HepG2 (cell line): ENCODE results near the gene LAX1.

Experiments used
- ARID2 ChIP-seq: sonication (generic); formaldehyde crosslinking; IDR thresholded peaks from 2 replicates; pipeline ENCODE4 v1.8.1; 2022; ENCODE audit warnings: mild to moderate bottlenecking, missing genetic modification reagents, borderline replicate concordance
- GABPA ChIP-seq, 2 experiments: IDR thresholded peaks; 2 replicates each; pipeline ENCODE4 v1.6.1; 2011 to 2016; ENCODE audit warnings: low read depth in 2 of 2, low read length in 1 of 2, missing biosample characterization in 1 of 2, missing genetic modification characterization in 1 of 2
- NKX3-1 ChIP-seq: sonication (generic); formaldehyde crosslinking; IDR thresholded peaks from 2 replicates; pipeline ENCODE4 v1.5.0; 2020; ENCODE audit warnings: missing genetic modification reagents
- POLR2AphosphoS5 ChIP-seq: IDR thresholded peaks from 2 replicates; pipeline ENCODE4 v1.6.1; 2012; ENCODE audit warnings: low read depth, low read length
- TARDBP ChIP-seq: sonication (generic); formaldehyde crosslinking; IDR thresholded peaks from 2 replicates; pipeline ENCODE4 v1.8.0; 2022; ENCODE audit warnings: mild to moderate bottlenecking, missing genetic modification reagents
- TIGD3 ChIP-seq: sonication (generic); formaldehyde crosslinking; IDR thresholded peaks from 2 replicates; pipeline ENCODE4 v1.5.1; 2020; ENCODE audit warnings: mild to moderate bottlenecking, missing genetic modification reagents, borderline replicate concordance
- ZBTB7A ChIP-seq: sonication (generic); formaldehyde crosslinking; IDR thresholded peaks from 2 replicates; pipeline ENCODE4 v1.8.0; 2022; ENCODE audit warnings: mild to moderate bottlenecking, missing genetic modification reagents
- ZFP91 ChIP-seq: sonication (generic); formaldehyde crosslinking; IDR thresholded peaks from 2 replicates; pipeline ENCODE4 v1.9.0; 2022; ENCODE audit warnings: missing genetic modification reagents, mild to moderate bottlenecking, borderline replicate concordance

- no peak for TF ChIP-seq ZFP91 (CRISPR knock-in tag)
- no peak for TF ChIP-seq TARDBP (CRISPR knock-in tag)
- no peak for TF ChIP-seq ZBTB7A (CRISPR knock-in tag)
- TF ChIP-seq ARID2 (CRISPR knock-in tag), result no peak
- TF ChIP-seq POLR2AphosphoS5, result no peak
- no peak for TF ChIP-seq TIGD3 (CRISPR knock-in tag)
- no peak for TF ChIP-seq GABPA (IDR thresholded peaks at IDR 0.05; ENCODE audit: low read depth, low read length)
- no peak for TF ChIP-seq GABPA (CRISPR knock-in tag; IDR thresholded peaks at IDR 0.05; ENCODE audit: low read depth)
- no peak for TF ChIP-seq NKX3-1
Observed at GRCh38 chr1:203726417-203726867, 38.5 kb upstream of the LAX1 start.
